GM18858 (cell line): ENCODE measurements around the gene HACD2.

Source experiments
- ATAC-seq: cut with Tn5 transposase; IDR thresholded peaks from one replicate; pipeline ENCODE4 v1.9.1; 2021; ENCODE audit not compliant: unreplicated experiment

HACD2 gene

GRCh38 chr3:123449102-123449996 lies 135.5 kb downstream of the HACD2 start:
- no peak for ATAC-seq

GRCh38 chr3:123448536-123449101 lies 136.2 kb downstream of the HACD2 start, which contains the start of gene ADCY5:
Gene ADCY5, minus strand, starts transcription at chr3:123449090. Its CDS starts 545 bp downstream, at chr3:123448545.
- ATAC-seq = no peak

GRCh38 chr3:123447749-123448517 lies 136.9 kb downstream of the HACD2 start:
- no peak for ATAC-seq

GRCh38 chr3:123447416-123447748 lies 137.5 kb downstream of the HACD2 start:
- no peak for ATAC-seq

GRCh38 chr3:123446610-123447109 lies 138.2 kb downstream of the HACD2 start:
- no peak for ATAC-seq

- ATAC-seq = no peak
Measured at GRCh38 chr3:123446210-123446609, 138.6 kb downstream of the HACD2 start.

- ATAC-seq = no peak
Measured at GRCh38 chr3:123445702-123446101, 139.2 kb downstream of the HACD2 start.

GRCh38 chr3:123444744-123445143 lies 140.1 kb downstream of the HACD2 start:
- no peak for ATAC-seq

GRCh38 chr3:123444023-123444422 lies 140.8 kb downstream of the HACD2 start:
- ATAC-seq = no peak

GRCh38 chr3:123442908-123443307 lies 141.9 kb downstream of the HACD2 start:
- ATAC-seq = no peak

- ATAC-seq = no peak
Measured at GRCh38 chr3:123442125-123442524, 142.7 kb downstream of the HACD2 start.
